CD4-positive, alpha-beta T cell treated with Interleukin-15 for 4 hours (primary cell): Measurements from ENCODE around the gene OR1L8.
"Not testable (repeated sequence)": the region's sequence is repeated elsewhere in the genome, so short reads cannot be mapped to it uniquely, and the experiment has no call there.

ENCODE experiments used
- DNase-seq: peaks from one replicate; pipeline ENCODE4 v3.0.0-alpha.2; 2020; ENCODE audit warnings: low spot score

OR1L8 gene, protein sequence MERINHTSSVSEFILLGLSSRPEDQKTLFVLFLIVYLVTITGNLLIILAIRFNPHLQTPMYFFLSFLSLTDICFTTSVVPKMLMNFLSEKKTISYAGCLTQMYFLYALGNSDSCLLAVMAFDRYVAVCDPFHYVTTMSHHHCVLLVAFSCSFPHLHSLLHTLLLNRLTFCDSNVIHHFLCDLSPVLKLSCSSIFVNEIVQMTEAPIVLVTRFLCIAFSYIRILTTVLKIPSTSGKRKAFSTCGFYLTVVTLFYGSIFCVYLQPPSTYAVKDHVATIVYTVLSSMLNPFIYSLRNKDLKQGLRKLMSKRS

DNA sequence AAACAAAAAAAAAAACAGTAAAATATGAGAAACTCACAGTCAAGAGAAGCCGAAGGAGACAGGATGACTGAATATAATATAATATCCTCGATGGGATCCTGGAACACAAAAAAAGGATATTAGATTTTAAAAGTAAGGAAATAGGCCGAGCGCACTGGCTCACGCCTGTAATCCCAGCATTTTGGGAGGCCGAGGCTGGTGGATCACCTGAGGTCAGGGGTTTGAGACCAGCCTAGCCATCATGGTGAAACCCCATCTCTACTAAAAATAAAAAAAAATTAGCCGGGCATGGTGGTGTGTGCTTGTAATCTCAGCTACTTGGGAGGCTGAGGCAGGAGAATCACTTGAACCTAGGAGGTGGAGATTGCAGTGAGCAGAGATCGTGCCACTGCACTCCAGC lies at the start of gene OR1L8:
Gene OR1L8, minus strand, starts transcription at position 101 of the 400 bp plus-strand sequence. CDS start 14,907 bp downstream, outside the sequence.
- DNase-seq: not testable (repeated sequence)

DNA sequence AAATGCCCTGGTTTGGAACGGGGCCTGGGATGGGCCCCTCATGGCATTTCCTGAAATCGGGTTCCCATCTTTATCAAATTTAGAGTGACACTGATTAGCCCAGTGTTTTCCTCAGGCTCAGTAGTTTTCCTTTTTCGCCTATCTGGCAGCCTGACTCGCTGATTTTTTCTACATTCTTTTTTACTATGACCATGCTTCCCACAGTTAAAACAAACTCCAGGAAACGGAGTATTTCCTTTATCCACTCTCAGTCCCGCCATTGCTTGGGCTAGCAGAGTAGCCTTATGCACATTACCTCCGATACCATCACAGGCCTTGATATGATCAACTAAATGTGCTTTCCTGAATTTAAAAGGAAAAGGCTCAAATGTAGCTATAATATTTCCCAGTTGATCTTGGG lies 36.8 kb upstream of the OR1L8 start:
- no peak for DNase-seq

DNA sequence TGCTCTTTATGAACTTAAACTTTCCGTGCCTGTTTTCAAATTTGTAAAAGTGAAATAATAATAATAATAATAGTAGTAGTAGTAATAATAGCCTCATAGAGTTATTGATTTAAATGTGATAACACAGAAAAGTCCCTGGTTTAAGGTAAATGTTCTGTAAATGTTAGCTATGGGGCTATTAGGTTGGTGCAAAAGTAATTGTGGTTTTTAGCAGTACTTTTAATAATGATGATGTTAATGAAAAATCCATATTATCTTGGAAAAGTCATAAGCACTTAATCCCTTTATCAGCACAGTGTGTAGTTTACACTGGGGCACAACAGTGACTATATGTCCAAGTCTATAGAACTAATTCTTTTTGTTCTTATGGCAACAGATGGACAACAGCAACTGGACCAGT lies 31.2 kb upstream of the OR1L8 start, which contains the start of gene OR1Q1:
Gene OR1Q1, plus strand, starts transcription at position 377 of the 400 bp plus-strand sequence. Its CDS starts 0 bp downstream, at position 377.
- no peak for DNase-seq

DNA sequence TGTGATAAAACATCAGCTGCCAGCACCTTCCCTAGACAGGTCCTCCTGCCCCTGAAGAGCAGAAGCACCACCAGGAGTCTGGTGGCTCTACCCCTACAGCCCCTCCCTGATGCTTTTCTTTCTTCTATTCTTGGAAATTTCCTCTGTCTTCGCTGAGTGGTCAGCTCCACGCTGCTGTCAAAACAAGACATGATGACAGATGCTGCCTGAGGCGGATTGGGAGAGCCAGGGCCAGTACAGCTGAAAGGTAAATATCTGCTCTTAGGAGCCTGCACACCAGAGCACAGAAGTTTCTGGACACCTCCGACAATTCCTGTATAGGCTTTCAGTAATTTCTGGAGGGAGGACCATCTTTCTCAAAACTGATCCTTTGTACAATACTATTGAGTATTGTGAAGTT lies 26.6 kb upstream of the OR1L8 start:
- no peak for DNase-seq

DNA sequence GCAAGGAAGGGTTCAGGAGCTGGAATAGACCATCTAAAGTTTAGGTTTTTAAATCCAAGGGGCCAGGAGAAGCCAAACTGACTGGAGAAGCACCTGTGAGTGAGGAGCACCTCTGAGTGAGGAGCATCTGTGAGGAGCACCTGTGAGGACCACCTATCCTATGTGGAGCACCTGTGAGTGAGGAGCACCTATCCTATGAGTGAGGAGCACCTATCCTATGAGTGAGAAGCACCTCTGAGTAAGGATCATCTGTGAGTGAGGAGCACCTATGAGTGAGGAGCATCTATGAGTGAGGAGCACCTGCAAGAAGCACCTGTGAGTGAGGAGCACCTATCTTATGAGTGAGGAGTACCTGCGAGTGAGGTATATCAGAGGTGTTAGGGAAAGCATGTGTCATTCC lies 23.4 kb upstream of the OR1L8 start:
- no peak for DNase-seq

DNA sequence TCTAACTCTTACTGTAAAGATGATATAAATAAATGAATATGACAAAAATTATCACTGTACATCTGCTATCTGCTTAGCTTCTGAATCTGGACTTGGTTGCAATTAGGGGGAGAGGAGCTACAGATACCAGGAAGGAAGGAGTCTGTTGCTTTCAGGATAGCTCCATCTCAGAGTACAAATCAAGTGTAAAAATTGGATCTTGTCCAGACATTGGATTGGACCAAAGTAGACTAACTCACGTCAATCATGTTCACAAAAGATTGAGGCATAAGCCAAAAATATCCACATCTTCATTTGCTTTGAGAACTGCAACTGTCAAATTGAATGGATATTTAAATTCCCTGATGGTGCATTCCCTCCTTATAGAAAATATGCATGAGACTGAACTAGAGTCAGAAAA lies 22.5 kb upstream of the OR1L8 start:
- no peak for DNase-seq

DNA sequence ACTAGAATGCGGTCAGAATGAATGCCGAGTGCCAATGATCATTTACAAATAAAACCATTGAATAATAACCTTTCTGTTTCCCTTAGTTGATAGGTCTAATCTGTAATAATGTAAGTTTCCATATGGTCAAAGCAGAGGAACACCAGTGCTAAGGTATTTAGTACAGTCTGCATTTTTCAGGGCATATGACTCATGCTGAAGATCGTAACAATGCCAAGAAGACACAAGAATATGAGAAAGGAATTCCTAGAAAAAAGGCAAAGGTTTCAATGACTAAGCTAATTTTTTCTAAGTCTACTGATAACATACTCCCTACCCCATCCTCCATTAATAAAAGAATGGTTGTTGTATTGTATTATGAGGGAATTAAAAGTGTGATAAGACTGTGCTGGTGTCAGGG lies 2.8 kb downstream of the OR1L8 start:
- DNase-seq: no peak

DNA sequence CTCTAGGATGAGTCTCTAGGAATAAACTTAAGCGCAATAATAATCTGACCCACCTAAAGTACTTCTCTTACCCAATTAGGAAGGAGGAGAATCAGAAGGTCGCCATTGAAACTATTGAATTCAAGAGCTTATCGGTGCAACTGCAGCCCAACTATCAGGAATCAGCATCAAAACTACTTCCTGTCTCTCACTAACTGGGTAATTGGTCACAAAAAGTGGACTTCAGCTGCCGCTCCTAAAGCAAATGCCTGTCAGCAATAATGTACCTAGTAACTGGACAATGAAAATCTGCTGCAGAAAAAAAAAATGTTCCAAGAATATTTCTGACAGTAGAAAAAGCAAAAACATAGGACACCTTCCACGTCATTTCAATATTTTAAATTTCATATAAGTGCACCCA lies 3.3 kb downstream of the OR1L8 start:
- no peak for DNase-seq

DNA sequence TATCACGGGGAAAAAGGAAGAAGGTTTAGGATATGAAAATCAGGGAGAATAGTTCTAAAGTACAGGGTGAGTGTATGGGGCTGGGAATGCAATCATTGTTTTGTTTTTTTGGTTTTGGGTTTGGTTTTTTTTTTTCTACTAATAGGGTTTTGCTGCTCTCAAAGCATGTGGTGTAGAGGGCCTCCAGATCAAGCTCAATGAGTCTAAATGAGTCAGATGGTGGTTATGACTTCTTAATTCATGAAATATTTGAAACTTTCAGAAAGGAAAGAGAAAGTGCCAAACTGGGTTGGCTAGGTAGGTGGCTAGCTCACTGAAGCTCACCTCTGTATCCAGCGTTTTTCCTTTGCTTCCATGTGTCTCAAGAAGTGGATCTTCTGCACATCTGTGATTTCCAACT lies 10.7 kb downstream of the OR1L8 start:
- no peak for DNase-seq

DNA sequence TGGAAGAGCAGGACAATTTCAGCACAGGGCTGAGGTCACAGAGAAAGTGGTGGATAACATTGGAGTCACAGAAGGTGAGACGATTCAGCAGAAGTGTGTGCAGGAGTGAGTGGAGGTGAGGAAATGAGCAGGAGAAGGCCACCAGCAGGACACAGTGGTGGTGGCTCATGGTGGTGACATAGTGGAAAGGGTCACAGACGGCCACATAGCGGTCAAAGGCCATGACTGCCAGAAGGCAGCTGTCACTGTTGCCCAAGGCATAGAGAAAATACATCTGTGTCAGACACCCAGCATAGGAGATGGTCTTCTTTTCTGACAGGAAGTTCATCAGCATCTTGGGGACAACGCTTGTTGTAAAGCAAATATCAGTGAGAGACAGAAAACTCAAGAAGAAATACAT lies 15.3 kb downstream of the OR1L8 start:
- no peak for DNase-seq

DNA sequence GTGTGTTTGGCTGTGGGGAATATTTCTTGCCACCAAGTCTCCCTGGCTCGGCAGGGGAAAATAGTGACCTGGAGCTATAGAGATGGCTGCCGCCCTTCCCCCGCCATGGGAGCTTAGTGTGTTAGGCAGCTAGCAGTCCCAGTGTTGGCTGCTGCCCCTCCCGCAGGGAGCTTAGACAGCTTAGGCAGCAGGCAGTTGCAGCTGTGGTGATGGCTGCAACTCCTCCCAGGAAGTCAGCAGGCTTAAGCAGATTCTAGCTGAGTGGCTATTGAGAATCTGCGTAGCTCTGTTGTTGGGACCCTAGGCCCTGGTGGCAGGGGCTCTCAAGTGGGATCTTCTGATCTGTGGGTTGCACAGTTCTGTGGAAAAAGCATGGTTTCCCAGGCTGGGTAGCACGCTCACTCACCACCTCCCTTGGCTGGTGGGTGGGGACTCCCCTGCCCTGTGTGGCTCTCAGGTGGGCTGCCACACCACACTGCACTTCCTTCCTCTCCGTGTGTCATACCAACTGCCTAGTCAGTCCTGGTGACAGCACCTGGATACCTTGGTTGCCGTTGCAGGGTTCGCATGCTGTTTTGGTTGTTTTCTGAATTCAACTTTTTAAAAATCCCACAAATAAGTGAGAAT lies 20.9 kb downstream of the OR1L8 start:
- DNase-seq: no peak

DNA sequence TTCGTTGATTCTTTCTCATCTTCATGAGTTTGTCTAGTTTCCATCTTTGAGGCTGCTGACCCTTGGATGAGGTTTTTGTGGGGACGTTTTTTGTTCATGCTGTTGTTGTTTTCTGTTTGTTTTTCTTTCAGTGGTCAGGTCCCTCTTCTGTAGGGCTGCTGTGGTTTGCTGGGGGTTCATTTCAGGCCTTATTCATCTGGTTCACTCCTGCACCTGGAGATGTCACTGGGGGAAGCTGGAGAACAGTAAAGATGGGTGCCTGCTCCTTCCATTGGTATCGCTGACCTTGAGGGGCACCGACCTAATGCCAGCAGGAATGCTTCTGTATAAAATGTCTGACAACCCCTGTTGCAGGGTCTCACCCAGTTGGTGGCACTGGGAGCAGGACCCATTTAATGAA lies 21.7 kb downstream of the OR1L8 start:
- DNase-seq: no peak

DNA sequence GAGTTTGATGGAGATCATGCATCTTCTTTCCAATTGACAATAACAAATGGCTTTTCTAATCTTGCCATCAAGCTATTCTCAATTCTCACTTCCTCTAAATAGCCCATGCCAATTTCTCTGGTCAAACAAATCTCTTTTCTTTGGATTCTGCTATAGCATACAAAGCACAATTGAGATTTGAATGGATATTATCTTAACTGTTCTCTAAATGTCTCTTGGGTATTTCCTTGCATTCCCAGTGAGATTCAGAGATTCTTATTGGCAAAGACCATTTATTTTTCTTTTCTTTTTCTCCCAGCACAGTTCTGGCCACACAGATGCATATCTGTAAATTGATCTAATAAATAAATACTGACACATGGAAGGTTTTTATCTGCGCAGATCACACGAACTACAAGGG lies 30.4 kb downstream of the OR1L8 start, which contains the start of gene OR1N2:
Gene OR1N2, plus strand, starts transcription at position 301 of the 400 bp plus-strand sequence. CDS start 100 bp downstream, outside the sequence.
- DNase-seq: no peak

DNA sequence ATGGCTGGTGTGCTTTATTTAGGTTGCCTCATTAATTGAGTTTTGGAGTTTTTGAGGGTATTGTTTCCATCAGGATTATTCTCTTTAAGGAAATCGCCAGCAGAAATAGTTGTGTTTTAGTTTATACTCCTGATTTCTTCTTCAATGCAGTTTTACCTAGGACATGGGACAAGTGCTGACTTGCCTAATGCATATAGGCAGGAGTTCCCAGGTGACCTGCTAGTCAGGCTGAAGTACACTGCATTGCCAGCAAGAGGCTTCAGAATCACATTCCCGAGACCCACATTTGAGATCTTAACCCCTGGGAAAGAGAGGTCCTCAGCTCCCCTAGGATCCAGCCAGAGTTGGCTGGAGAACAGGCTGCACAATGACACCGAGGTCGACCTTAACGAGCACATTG lies 31.8 kb downstream of the OR1L8 start:
- no peak for DNase-seq

DNA sequence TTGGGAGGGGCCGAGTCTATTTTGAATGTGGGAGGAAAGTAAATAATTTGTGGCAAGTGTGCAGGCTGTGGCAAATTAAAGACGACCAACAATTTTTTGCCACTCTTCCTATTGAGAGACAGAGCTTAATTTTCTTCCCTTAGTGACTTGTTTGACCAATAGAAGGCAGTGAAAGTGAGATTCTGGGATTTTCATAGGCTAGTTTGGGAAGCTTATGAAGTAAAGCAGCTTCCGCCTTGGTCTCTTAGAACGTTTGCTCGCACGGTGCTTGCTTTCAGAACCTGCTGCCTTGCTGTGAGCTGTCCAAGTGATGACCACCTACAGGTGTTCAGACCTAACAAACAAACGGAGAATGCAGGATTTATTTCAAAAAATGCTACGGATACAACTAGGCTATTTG lies 37.0 kb downstream of the OR1L8 start:
- no peak for DNase-seq

DNA sequence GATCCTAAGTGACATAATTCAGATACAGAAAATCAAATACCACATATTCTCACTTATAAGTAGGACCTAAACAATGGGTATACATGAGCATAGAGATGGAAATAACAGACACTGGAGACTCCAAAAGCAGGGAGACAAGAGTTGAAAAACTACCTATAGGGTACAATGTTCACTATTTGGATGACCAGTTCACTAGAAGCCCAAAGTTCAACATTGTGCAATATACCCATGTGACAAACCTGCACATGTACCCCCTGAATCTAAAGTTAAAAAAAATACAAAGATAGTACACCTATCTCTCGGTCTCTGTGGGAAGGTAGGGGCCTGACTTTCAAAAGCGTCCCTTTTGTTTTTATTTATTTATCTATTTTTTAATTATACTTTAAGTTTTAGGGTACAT lies 44.4 kb downstream of the OR1L8 start:
- DNase-seq: no peak

DNA sequence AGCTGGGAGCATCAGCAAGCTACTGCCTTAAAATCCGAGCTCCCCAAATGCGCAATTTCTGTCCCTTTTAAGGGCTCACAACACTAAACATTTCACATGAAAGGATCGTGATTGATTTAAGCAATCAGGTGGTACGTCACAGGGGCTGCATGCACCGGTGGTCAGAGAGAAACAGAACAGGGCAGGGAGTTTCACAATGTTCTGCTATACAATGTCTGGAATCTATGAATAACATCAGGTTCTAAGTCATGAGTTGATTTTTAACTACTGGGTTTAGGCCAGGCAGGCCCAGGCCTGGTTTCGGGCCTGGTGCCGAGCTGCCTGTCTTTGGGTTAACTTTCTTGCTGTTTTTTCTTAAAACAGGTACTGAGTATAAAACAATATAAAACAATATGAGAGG lies 46.1 kb downstream of the OR1L8 start:
- not testable (repeated sequence) for DNase-seq

DNA sequence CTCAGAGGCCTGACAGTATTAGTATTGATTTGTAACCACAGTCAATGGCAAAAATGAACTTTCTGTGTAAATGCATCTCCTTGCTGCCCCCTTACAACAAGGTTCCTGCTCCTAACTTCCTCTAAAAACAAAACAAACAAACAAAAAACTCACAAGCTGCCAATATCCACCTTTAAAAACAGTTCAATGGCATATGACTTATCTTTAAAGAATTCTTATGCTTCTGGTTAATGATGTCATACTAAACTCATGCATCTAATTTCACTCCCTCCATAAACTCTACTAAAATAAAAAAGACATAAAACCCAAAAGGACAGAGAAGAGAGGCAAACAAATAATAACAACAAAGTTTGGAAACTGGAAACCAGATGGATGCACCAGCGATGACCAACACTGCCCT lies 47.0 kb downstream of the OR1L8 start:
- no peak for DNase-seq

DNA sequence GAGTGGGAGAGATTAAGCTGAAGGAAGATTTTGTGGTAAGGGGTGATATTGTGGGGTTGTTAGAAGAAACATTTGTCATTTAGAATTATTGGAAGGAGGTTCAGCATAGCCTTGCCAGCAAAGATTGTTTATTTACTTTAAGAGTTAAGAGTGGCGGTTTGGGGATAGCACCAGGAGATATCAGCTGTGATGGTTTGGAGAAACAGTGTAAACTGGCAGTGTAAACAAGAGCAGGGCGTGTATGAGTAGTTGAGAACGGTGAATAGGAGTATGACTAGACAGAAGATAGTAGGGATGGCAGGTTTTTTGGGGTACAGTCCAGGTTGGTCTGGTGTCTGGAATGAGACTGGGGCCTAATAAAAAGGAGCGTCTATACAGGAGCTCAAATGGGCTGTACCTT lies 52.0 kb downstream of the OR1L8 start:
- not testable (repeated sequence) for DNase-seq

DNA sequence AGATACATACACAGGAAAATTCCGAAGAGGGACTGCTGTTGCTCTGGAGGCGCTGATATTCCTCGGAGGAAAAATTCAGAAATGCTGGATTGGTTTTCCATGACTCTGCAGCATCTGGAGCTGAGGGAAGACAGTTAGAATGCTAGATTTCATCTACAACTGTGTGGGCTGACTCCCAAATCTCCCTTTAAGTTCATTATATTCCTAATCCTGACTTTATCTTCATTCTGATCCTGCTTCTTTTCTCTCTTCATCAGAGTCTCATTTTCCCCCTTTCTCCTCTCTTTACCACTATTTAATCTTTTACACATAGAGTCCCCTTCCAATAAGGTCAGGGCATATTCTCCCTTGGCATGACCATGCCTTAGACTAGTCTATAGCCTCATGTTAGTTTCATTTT lies 56.0 kb downstream of the OR1L8 start, which contains the start of gene OR1N1:
Gene OR1N1, minus strand, starts transcription at position 101 of the 400 bp plus-strand sequence. Its CDS starts 0 bp downstream, at position 101.
- no peak for DNase-seq

DNA sequence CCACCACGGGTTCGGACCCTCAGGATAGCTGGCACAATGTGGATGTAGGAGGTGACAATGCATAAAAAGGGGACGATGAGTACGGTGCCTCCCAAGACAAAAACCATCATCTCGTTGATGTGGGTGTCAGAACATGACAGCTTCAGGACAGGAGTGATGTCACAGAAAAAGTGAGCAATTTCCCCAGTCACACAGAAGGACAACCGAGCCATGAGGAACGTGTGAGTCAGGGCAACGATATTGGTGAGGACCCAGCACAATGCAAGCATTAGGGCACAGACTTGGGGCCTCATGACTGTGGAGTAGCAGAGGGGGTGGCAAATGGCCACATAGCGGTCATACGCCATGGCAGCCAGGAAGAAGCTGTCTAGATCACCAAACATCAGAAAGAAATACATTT lies 56.6 kb downstream of the OR1L8 start:
- DNase-seq: no peak

DNA sequence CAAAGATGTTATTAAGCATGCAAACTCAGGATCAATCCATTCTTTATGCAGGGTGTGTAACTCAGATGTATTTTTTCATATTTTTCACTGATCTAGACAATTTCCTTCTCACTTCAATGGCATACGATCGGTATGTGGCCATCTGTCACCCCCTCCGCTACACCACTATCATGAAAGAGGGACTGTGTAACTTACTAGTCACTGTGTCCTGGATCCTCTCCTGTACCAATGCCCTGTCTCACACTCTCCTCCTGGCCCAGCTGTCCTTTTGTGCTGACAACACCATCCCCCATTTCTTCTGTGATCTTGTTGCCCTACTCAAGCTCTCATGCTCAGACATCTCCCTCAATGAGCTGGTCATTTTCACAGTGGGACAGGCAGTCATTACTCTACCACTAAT lies 63.8 kb downstream of the OR1L8 start:
- no peak for DNase-seq

DNA sequence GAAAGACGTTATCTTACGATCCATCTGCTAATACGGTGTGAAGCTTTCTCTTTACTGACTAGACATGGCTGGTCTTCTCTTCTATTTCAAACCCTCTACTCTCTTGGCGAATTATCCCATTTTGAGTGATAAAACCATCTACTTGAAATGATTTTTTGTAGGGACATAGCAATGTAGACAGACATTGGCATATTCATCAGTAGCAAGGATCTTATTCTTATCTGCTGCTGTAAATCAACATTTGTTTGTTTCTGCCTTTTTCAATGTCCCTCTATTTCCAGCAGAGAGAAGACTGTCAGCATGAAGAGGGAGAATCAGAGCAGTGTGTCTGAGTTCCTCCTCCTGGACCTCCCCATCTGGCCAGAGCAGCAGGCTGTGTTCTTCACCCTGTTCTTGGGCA lies 64.3 kb downstream of the OR1L8 start, which contains the start of gene OR1J4:
Gene OR1J4, plus strand, starts transcription at position 301 of the 400 bp plus-strand sequence. Its CDS starts 0 bp downstream, at position 301.
- no peak for DNase-seq
